Fibroblast of mammary gland (primary cell): ENCODE measurements around the gene LYZ.

Experiments used
- DNase-seq: peaks from one replicate; pipeline ENCODE4 v3.0.0-alpha.2; 2010; ENCODE audit warnings: low read depth
- H3K4me3 ChIP-seq: 2 replicates; pipeline ENCODE4 v1.5.1; 2011; ENCODE audit warnings: low read depth, mild to moderate bottlenecking, low read length, moderate library complexity; ENCODE audit not compliant: control insufficient read depth
- TF ChIP-seq, protein P1 (sequence below): conservative IDR thresholded peaks from 2 replicates; pipeline ENCODE4 v1.5.1; 2011; ENCODE audit warnings: low read depth, low read length, inconsistent platforms; ENCODE audit not compliant: control insufficient read depth, insufficient read depth

LYZ gene

GRCh38 chr12:69396963-69397362, 48.8 kb downstream of the LYZ start:
- TF ChIP-seq, protein P1, sequence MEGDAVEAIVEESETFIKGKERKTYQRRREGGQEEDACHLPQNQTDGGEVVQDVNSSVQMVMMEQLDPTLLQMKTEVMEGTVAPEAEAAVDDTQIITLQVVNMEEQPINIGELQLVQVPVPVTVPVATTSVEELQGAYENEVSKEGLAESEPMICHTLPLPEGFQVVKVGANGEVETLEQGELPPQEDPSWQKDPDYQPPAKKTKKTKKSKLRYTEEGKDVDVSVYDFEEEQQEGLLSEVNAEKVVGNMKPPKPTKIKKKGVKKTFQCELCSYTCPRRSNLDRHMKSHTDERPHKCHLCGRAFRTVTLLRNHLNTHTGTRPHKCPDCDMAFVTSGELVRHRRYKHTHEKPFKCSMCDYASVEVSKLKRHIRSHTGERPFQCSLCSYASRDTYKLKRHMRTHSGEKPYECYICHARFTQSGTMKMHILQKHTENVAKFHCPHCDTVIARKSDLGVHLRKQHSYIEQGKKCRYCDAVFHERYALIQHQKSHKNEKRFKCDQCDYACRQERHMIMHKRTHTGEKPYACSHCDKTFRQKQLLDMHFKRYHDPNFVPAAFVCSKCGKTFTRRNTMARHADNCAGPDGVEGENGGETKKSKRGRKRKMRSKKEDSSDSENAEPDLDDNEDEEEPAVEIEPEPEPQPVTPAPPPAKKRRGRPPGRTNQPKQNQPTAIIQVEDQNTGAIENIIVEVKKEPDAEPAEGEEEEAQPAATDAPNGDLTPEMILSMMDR, result no peak
- DNase-seq, result no peak
- no peak overlapping the region for H3K4me3 ChIP-seq

- H3K4me3 ChIP-seq, result no peak overlapping the region
- peak; percentile 47 for DNase-seq
- TF ChIP-seq, protein P1, result no peak
Measured at GRCh38 chr12:69397978-69398377, 49.8 kb downstream of the LYZ start.

- no peak overlapping the region for H3K4me3 ChIP-seq
- DNase-seq, result no peak
- TF ChIP-seq, protein P1, result no peak
Measured at GRCh38 chr12:69401940-69402339, 53.8 kb downstream of the LYZ start.
